OCI-LY3 (cell line): Measurements from ENCODE around the gene CSDE1.

ENCODE experiments used
- H2AFZ ChIP-seq: fragments of 200-600, 300-600 bp; shearing (Covaris generic); 2 replicates; pipeline ENCODE4 v1.6.0; 2014; ENCODE audit warnings: antibody characterized with exemption, low read depth, low read length
- H3K27ac ChIP-seq: fragments of 200-600, 300-600 bp; sonication (generic); 2 replicates; pipeline ENCODE4 v1.5.1; 2014; ENCODE audit warnings: mild to moderate bottlenecking, low read length, moderate library complexity, mixed read lengths
- H3K27me3 ChIP-seq: fragments of 200-600, 300-600 bp; sonication (generic); 2 replicates; pipeline ENCODE4 v1.6.1; 2014; ENCODE audit warnings: low read depth, low read length, mixed read lengths
- H3K36me3 ChIP-seq: fragments of 200-600, 300-600 bp; sonication (generic); replicated peaks from 2 replicates; pipeline ENCODE3; 2014; ENCODE audit warnings: low read depth, low read length, mixed read lengths
- H3K4me1 ChIP-seq: fragments of 300-600, 200-600 bp; sonication (generic); 2 replicates; pipeline ENCODE4 v1.6.1; 2014; ENCODE audit warnings: low read length, mixed read lengths
- H3K4me2 ChIP-seq: fragments of 200-600, 300-600 bp; sonication (generic); 2 replicates; pipeline ENCODE4 v1.6.1; 2014; ENCODE audit warnings: low read length, mixed read lengths
- H3K4me3 ChIP-seq: fragments of 300-600, 200-600 bp; sonication (generic); 2 replicates; pipeline ENCODE4 v1.5.1; 2014; ENCODE audit warnings: antibody characterized with exemption, mild to moderate bottlenecking, low read length, moderate library complexity
- H3K79me2 ChIP-seq: fragments of 300-600, 200-600 bp; shearing (Covaris generic); 2 replicates; pipeline ENCODE4 v1.6.1; 2014; ENCODE audit warnings: mild to moderate bottlenecking, low read length, mixed read lengths
- H3K9ac ChIP-seq: fragments of 300-600, 200-600 bp; shearing (Covaris generic); 2 replicates; pipeline ENCODE4 v1.6.0; 2014; ENCODE audit warnings: mild to moderate bottlenecking, low read length, moderate library complexity
- H3K9me3 ChIP-seq: fragments of 200-600, 300-600 bp; shearing (Covaris generic); 2 replicates; pipeline ENCODE4 v1.6.1; 2014; ENCODE audit warnings: low read length, mixed read lengths; ENCODE audit not compliant: insufficient read depth
- H4K20me1 ChIP-seq: fragments of 200-600, 300-600 bp; sonication (generic); 2 replicates; pipeline ENCODE4 v1.6.1; 2016; ENCODE audit warnings: low read length, mixed read lengths; ENCODE audit not compliant: insufficient read depth
- EZH2phosphoT487 ChIP-seq: fragments of 200-600 bp; shearing (Covaris generic); IDR thresholded peaks from 2 replicates; pipeline ENCODE4 v1.6.1; 2018; ENCODE audit warnings: antibody characterized with exemption, mixed run types, low read depth
- TF ChIP-seq, protein P1 (sequence below): fragments of 200-600, 300-600 bp; sonication (generic); IDR thresholded peaks from 2 replicates; pipeline ENCODE4 v1.5.1; 2014; ENCODE audit warnings: antibody characterized with exemption, low read length, low read depth

CSDE1 gene

DNA sequence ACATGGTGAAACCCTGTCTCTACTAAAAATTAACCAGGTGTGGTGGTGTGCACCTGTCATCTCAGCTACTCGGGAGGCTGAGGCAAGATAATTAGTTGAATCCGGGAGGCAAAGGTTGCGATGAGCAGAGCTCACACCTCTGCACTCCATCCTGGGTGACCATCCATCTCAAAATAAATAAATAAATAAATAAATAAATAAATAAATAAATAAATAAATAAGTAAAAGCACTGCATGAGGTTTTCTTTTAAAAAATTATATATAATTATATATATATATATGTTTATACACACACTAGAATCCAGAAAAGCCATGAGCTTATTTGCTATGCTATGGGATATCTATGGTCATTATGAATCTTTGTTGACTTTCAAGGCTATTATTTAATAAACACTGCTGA, 64.8 kb downstream of the CSDE1 start:
- no peaks in the 10 kb centered on the region for H3K79me2 ChIP-seq
- no peaks in the 10 kb centered on the region for H3K9me3 ChIP-seq
- TF ChIP-seq EZH2phosphoT487 = no peak
- TF ChIP-seq, protein P1, sequence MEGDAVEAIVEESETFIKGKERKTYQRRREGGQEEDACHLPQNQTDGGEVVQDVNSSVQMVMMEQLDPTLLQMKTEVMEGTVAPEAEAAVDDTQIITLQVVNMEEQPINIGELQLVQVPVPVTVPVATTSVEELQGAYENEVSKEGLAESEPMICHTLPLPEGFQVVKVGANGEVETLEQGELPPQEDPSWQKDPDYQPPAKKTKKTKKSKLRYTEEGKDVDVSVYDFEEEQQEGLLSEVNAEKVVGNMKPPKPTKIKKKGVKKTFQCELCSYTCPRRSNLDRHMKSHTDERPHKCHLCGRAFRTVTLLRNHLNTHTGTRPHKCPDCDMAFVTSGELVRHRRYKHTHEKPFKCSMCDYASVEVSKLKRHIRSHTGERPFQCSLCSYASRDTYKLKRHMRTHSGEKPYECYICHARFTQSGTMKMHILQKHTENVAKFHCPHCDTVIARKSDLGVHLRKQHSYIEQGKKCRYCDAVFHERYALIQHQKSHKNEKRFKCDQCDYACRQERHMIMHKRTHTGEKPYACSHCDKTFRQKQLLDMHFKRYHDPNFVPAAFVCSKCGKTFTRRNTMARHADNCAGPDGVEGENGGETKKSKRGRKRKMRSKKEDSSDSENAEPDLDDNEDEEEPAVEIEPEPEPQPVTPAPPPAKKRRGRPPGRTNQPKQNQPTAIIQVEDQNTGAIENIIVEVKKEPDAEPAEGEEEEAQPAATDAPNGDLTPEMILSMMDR = no peak
- H2AFZ ChIP-seq = no peak overlapping the region
- no peaks in the 10 kb centered on the region for H4K20me1 ChIP-seq
- H3K4me3 ChIP-seq = no peak overlapping the region
- no peaks in the 10 kb centered on the region for H3K27me3 ChIP-seq
- no peaks in the 10 kb centered on the region for H3K36me3 ChIP-seq
- H3K27ac ChIP-seq = no peak overlapping the region
- no peaks in the 10 kb centered on the region for H3K4me1 ChIP-seq
- no peak overlapping the region for H3K9ac ChIP-seq
- no peak overlapping the region for H3K4me2 ChIP-seq

DNA sequence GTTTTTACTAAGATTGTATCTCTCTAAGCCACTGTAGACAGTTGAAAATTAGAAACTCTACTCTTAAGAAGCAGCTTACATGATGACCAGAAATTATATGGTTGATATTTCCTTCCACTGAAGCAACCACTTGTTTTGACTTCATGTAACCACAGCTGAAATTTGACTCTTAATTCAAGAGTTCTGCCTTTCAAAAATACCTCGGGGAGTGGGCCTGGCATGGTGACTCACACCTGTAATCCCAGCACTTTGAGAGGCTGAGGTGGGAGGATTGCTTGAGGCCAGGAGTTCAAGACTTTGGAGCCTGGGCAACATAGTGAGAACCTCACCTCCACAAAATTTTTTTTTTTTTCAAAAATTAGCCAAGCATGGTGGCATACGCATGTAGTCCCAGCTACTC, 66.7 kb downstream of the CSDE1 start:
- Histone ChIP-seq H3K79me2 (no peaks in the 10 kb centered on the region), H3K4me3 (no peak overlapping the region), H3K36me3 (no peaks in the 10 kb centered on the region), H3K27me3 (no peaks in the 10 kb centered on the region), H3K9me3 (no peaks in the 10 kb centered on the region), H3K4me1 (no peaks in the 10 kb centered on the region), H4K20me1 (no peaks in the 10 kb centered on the region), H3K9ac (no peak overlapping the region), H2AFZ (no peak overlapping the region), H3K4me2 (no peak overlapping the region), H3K27ac (no peak overlapping the region)
- TF ChIP-seq, protein P1 = no peak

DNA sequence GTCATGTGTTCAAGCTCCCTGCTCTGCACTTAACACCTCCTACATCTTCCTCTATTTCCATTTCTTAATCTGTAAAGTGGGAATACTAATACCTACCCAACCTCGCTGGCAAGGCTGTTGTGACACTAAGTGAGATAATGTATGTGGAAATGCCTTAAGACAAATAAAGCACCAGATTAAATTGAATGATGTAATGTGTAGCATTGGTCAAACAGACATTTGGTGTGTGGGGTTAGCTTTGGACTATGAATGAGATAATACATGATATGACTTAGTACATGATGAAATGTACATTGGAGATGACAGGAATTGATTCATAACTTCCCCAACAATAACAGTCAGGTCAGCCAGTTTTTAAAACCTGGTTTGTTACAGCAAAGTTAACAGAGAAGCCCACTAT, 67.6 kb downstream of the CSDE1 start:
- Histone ChIP-seq H3K4me3 (no peak overlapping the region), H4K20me1 (no peaks in the 10 kb centered on the region), H3K79me2 (no peaks in the 10 kb centered on the region), H3K36me3 (no peaks in the 10 kb centered on the region), H3K4me2 (no peak overlapping the region), H3K9ac (no peak overlapping the region), H3K4me1 (no peaks in the 10 kb centered on the region), H2AFZ (no peak overlapping the region), H3K27me3 (no peaks in the 10 kb centered on the region), H3K9me3 (no peaks in the 10 kb centered on the region), H3K27ac (no peak overlapping the region)
- TF ChIP-seq, protein P1 = no peak
- no peak for TF ChIP-seq EZH2phosphoT487

DNA sequence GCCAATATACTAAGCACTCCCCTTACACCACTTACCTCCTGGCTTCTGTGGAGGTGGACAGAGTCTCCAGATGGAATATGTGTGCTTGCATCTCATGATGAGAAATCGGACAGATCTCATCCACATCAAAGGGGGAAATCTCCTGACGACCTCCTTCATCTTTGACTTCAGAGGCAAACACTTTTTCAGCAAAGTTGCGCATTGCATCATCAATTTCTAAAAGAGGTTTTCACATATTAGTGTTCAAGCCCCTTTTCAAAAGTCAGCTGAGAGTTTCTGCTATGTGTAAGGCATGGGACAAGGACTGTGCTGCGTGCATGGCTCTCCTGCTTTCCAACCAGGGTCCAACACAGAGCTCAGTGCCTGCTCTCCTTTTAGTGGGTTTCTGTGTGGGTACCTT, 69.3 kb downstream of the CSDE1 start:
- H3K4me1 ChIP-seq = no peaks in the 10 kb centered on the region
- no peak overlapping the region for H3K9ac ChIP-seq
- H3K9me3 ChIP-seq = no peaks in the 10 kb centered on the region
- no peaks in the 10 kb centered on the region for H3K27me3 ChIP-seq
- TF ChIP-seq EZH2phosphoT487 = no peak
- TF ChIP-seq, protein P1 = no peak
- no peak overlapping the region for H3K4me2 ChIP-seq
- no peak overlapping the region for H3K4me3 ChIP-seq
- no peaks in the 10 kb centered on the region for H3K79me2 ChIP-seq
- no peaks in the 10 kb centered on the region for H3K36me3 ChIP-seq
- H4K20me1 ChIP-seq = no peaks in the 10 kb centered on the region
- H2AFZ ChIP-seq = no peak overlapping the region
- H3K27ac ChIP-seq = no peak overlapping the region
